ENCODE data around the gene GABRR3.

Gene GABRR3

GRCh38 chr3:98020412-98020811 lies 14.7 kb downstream of the GABRR3 start:
- Histone ChIP-seq H3K4me3 (ENCODE audit: low read depth, low read length) (no peak overlapping the region), H3K36me3 (ENCODE audit: control insufficient read depth in 2 of 2, insufficient read depth in 1 of 2, low read length in 2 of 2) (no peaks in the 10 kb centered on the region), H3K4me1 (ENCODE audit: control insufficient read depth, insufficient read depth, low read length) (no peaks in the 10 kb centered on the region), H3K27ac (ENCODE audit: extremely low read depth, low read depth, low read length) (no peak overlapping the region), H3K9me3 (ENCODE audit: control insufficient read depth, insufficient read depth, low read depth, low read length) (no peaks in the 10 kb centered on the region)
- ChIA-PET CTCF (interaction anchor here (0.6 to 4.6 kb wide), 5 partner anchors 7 to 694 kb away, joined by 3 to 33 read pairs (median 3); no protein-coding TSS in a partner anchor), POLR2A (no interaction called here)
- TF ChIP-seq ZNF521 (tag by site-specific recombination; IDR thresholded peaks at IDR 0.05) (no peak), PATZ1 (tag by site-specific recombination; IDR thresholded peaks at IDR 0.05) (no peak), ZNF830 (tag by site-specific recombination; IDR thresholded peaks at IDR 0.05; ENCODE audit: low read depth) (no peak), ZNF292 (tag by site-specific recombination; IDR thresholded peaks at IDR 0.05; ENCODE audit: borderline replicate concordance, low read depth) (no peak)

GRCh38 chr3:98018301-98018700 lies 16.8 kb downstream of the GABRR3 start:
- ChIA-PET CTCF (no interaction called here), POLR2A (no interaction called here)
- Histone ChIP-seq H3K36me3 (ENCODE audit: control insufficient read depth in 2 of 2, insufficient read depth in 1 of 2, low read length in 2 of 2) (no peaks in the 10 kb centered on the region), H3K4me1 (ENCODE audit: control insufficient read depth, insufficient read depth, low read length) (no peaks in the 10 kb centered on the region), H3K27ac (ENCODE audit: extremely low read depth, low read depth, low read length) (no peak overlapping the region), H3K9me3 (ENCODE audit: control insufficient read depth, insufficient read depth, low read depth, low read length) (no peaks in the 10 kb centered on the region), H3K4me3 (ENCODE audit: low read depth, low read length) (no peak overlapping the region)
- TF ChIP-seq SP3 (tag by site-specific recombination; IDR thresholded peaks at IDR 0.05) (no peak), ZNF521 (tag by site-specific recombination; IDR thresholded peaks at IDR 0.05) (no peak), HOXC10 (CRISPR knock-in tag; IDR thresholded peaks at IDR 0.05) (no peak), ZNF488 (tag by site-specific recombination; IDR thresholded peaks at IDR 0.05) (no peak), ZNF513 (tag by site-specific recombination; IDR thresholded peaks at IDR 0.05) (no peak), ZBTB17 (tag by site-specific recombination; IDR thresholded peaks at IDR 0.05) (no peak), ZNF777 (tag by site-specific recombination; IDR thresholded peaks at IDR 0.05; ENCODE audit: borderline replicate concordance) (no peak), ZNF704 (tag by site-specific recombination; IDR thresholded peaks at IDR 0.05) (no peak), ZNF274 (IDR thresholded peaks at IDR 0.05; ENCODE audit: low read length) (no peak), ZNF274 (tag by site-specific recombination; IDR thresholded peaks at IDR 0.05; ENCODE audit: borderline replicate concordance) (no peak), IKZF3 (tag by site-specific recombination; IDR thresholded peaks at IDR 0.05) (no peak), ZNF280D (tag by site-specific recombination; IDR thresholded peaks at IDR 0.05) (no peak), HIC1 (tag by site-specific recombination; IDR thresholded peaks at IDR 0.05) (no peak), ZNF654 (tag by site-specific recombination; IDR thresholded peaks at IDR 0.05; ENCODE audit: low read depth) (no peak), ELK4 (IDR thresholded peaks at IDR 0.05; ENCODE audit: borderline replicate concordance, low read depth, low read length) (no peak)

Measured in HEK293 (cell line).